Esophagus muscularis mucosa (tissue), 3 donors: ENCODE results near the gene SPEF1.

Source experiments
- POLR2AphosphoS5 ChIP-seq, 2 donors: sonication (generic); formaldehyde crosslinking; IDR thresholded peaks; one replicate each; pipeline ENCODE4 v1.6.1; 2017; ENCODE audit warnings: antibody characterized with exemption in 2 of 2
- TF ChIP-seq, protein P1 (sequence below), 3 experiments: fragments of 200-600 bp in 2 of 3; fragments of 450-650 bp in 1 of 3; sonication (generic) in 2 of 3; IDR thresholded peaks; one replicate each; pipeline ENCODE4 v1.5.1; 2017 to 2019; ENCODE audit warnings: antibody characterized with exemption in 3 of 3, mild to moderate bottlenecking in 2 of 3, moderate library complexity in 1 of 3

DNA sequence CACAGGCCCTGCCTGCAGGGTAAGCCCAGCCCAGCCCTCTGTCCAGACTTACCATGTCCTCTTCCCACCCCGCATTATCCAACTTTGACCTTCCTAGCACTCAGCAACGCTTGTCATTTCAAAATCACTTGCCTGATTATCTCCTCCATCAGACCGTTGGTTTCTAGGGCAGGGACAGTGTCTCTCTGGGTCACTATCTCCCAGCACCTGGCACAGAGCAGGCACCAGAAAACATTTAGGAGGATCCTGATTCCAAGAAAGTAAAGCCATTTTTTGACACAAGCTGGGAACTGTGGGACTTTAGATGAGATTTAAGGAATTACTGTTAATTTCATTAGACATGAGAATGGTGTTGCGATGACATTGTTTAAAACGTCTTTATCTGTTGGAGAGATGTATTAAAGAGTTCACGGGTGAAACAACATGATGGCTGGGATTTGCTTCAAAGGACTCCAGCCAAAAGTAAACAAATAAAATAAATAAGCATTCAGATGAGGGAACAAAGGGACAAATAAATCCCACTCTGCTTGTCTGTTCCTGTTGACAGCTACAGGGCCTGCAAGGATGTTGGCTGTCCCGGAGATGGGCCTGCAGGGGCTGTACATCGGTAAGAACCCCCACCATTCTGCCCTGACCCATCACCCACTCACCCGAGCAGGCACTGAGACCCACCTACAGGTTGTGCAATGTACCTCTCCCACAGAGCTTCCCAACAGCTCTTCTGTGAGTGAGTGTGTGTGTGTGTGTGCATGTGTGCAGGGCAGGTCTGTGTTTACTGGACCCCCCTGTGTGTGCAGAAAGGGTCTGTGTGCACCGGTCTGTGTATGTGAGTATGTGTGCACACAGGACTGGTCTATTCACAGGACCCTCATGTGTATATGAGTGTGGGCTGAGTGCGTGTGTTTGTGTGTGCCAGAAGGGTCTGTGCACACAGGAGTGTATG lies 42.9 kb downstream of the SPEF1 start:
- no peak for TF ChIP-seq POLR2AphosphoS5 (IDR thresholded peaks at IDR 0.05)
- TF ChIP-seq, protein P1, sequence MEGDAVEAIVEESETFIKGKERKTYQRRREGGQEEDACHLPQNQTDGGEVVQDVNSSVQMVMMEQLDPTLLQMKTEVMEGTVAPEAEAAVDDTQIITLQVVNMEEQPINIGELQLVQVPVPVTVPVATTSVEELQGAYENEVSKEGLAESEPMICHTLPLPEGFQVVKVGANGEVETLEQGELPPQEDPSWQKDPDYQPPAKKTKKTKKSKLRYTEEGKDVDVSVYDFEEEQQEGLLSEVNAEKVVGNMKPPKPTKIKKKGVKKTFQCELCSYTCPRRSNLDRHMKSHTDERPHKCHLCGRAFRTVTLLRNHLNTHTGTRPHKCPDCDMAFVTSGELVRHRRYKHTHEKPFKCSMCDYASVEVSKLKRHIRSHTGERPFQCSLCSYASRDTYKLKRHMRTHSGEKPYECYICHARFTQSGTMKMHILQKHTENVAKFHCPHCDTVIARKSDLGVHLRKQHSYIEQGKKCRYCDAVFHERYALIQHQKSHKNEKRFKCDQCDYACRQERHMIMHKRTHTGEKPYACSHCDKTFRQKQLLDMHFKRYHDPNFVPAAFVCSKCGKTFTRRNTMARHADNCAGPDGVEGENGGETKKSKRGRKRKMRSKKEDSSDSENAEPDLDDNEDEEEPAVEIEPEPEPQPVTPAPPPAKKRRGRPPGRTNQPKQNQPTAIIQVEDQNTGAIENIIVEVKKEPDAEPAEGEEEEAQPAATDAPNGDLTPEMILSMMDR (IDR thresholded peaks at IDR 0.05), result no peak
